Osteocyte (in vitro differentiated cells): Measurements from ENCODE around the gene SH3RF3. TPM values are rescaled to one million over a fixed set of nuclear protein-coding genes. Genes with fewer than 3 reads are reported as not detected.

Experiments used
- DNase-seq: peaks from one replicate; pipeline ENCODE4 v3.0.0; 2021; ENCODE audit warnings: mixed read lengths; ENCODE audit not compliant: unreplicated experiment; ENCODE audit errors: extremely low spot score
- H3K27ac Mint-ChIP-seq: one replicate; pipeline ENCODE4 v1.8.0; 2021; ENCODE audit warnings: mild to moderate bottlenecking, mixed read lengths; ENCODE audit not compliant: unreplicated experiment
- H3K27me3 Mint-ChIP-seq: one replicate; pipeline ENCODE4 v1.8.0; 2021; ENCODE audit warnings: mixed read lengths; ENCODE audit not compliant: unreplicated experiment
- H3K36me3 Mint-ChIP-seq: one replicate; pipeline ENCODE4 v1.8.0; 2021; ENCODE audit warnings: mixed read lengths; ENCODE audit not compliant: unreplicated experiment
- H3K4me1 Mint-ChIP-seq: one replicate; pipeline ENCODE4 v1.8.0; 2021; ENCODE audit warnings: mixed read lengths; ENCODE audit not compliant: unreplicated experiment
- H3K4me3 Mint-ChIP-seq: one replicate; pipeline ENCODE4 v1.8.0; 2021; ENCODE audit warnings: mild to moderate bottlenecking, moderate library complexity, mixed read lengths; ENCODE audit not compliant: unreplicated experiment
- H3K9me3 Mint-ChIP-seq: one replicate; pipeline ENCODE4 v1.8.0; 2021; ENCODE audit warnings: mixed read lengths; ENCODE audit not compliant: unreplicated experiment
- total RNA-seq: library from RNA; stranded (reverse); gene quantifications from 2 replicates; pipeline ENCODE4 v1.2.1, GENCODE V29; 2021
- TF ChIP-seq, protein P1 (sequence below): fragments of 200-600 bp; sonication (generic); IDR thresholded peaks from 2 replicates; pipeline ENCODE4 v1.5.0; 2021; ENCODE audit warnings: antibody characterized with exemption, mild to moderate bottlenecking, moderate library complexity

The SH3RF3 gene
- total RNA-seq, 1 donor from 2014 or later = 79.4 TPM

DNA sequence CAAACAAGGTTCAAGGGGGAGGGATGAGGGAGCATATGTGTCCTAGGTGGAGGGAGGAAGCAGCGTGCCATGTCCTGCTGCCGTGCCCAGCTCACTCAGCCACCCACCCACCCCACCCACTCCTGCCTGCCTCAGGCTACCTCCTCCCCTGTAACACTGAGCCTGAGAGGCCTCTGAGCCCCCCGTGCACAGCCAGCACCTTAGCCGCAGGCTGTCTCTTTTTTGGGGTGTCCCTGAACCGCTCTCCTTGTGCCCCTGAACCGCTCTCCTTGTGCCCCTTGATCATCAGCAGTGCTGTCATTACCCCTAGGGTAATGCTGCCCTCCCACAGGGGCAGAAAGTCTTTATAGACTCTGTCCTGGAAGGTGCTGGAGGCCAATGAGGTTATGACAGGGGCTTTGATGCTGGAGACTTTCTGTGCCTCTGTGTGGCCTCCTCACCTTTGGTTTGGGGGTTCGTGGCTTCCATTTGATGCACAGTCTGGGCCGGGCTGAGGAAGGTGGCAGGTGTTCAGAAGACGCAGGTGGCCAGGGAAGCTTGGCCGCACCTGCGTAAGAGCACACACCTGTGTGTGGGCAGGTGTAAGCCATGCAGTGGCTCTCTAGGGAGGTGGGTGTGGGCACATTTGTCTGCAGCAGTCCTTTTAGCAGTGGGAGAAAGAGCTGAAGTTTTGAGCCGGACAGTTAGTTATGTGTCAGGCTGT lies 344.8 kb downstream of the SH3RF3 start:
- TF ChIP-seq, protein P1, sequence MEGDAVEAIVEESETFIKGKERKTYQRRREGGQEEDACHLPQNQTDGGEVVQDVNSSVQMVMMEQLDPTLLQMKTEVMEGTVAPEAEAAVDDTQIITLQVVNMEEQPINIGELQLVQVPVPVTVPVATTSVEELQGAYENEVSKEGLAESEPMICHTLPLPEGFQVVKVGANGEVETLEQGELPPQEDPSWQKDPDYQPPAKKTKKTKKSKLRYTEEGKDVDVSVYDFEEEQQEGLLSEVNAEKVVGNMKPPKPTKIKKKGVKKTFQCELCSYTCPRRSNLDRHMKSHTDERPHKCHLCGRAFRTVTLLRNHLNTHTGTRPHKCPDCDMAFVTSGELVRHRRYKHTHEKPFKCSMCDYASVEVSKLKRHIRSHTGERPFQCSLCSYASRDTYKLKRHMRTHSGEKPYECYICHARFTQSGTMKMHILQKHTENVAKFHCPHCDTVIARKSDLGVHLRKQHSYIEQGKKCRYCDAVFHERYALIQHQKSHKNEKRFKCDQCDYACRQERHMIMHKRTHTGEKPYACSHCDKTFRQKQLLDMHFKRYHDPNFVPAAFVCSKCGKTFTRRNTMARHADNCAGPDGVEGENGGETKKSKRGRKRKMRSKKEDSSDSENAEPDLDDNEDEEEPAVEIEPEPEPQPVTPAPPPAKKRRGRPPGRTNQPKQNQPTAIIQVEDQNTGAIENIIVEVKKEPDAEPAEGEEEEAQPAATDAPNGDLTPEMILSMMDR = no peak
- no peaks in the 10 kb centered on the region for H3K27me3 Mint-ChIP-seq
- peaks cover 16% of the 10 kb centered on the region for H3K36me3 Mint-ChIP-seq
- no peaks in the 10 kb centered on the region for H3K9me3 Mint-ChIP-seq
- peak overlapping the region; percentile 69 for H3K27ac Mint-ChIP-seq
- H3K4me1 Mint-ChIP-seq = peaks cover 75% of the 10 kb centered on the region
- DNase-seq = no peak
- H3K4me3 Mint-ChIP-seq = no peak overlapping the region

DNA sequence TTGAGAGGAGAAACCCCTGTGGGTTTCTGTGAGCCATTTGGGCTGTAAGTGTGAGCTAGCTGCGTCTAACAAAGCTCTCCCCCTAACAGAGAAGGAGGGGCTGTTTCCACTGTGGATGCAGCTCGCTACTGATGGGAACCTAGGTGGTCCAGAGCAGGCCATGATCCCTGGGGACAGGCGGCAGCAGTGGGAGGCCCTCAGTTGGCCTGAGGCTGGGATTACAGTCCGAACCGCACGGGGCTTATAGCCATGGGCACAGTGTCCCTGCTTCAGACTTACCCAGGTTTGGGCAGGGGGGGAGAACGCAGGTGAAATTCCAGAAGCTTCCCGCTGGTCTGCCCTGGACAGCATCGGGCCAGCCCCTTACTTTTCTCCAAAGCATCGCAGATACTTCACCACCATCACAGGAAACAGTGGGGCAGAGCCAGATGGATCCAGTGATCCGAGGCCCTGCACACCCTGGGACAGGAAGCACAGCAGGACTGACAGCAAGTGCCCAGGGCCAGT lies 345.4 kb downstream of the SH3RF3 start:
- Mint-ChIP-seq H3K36me3 (peaks cover 16% of the 10 kb centered on the region), H3K9me3 (no peaks in the 10 kb centered on the region), H3K4me3 (no peak overlapping the region), H3K27ac (peak overlapping the region; percentile 69), H3K4me1 (peaks cover 70% of the 10 kb centered on the region), H3K27me3 (no peaks in the 10 kb centered on the region)
- TF ChIP-seq, protein P1 = no peak
- DNase-seq = no peak

DNA sequence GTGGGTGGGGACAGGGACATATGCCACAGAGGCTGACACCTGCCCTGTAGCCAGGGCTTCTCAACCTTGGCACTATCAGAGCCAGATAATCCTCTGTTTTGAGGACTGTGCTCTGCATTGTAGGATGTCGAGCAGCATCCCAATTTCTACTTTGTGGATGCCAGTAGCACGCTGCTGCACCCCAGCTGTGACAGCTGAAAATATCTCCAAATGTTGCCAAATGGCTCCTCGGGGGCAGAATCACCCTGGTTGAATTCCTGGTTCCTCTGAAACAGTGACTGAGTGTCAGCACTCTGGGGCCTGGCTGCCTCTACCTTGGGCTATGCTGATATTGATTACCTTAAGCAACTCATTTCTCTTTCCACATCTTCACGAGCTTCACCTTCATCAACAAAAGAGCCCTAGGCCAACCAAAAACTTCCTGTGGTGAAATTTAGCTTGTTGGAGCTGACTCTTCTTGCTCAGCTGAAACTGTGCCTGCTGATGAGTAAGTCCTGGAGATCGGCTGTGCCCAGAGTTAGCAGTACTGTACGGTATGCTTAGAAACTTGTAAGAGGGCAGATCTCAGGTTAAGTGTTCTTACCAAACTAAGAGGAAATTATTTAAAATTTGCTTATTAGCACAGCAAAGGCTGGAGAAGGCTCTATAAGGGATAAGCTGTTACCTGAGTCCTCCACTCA lies 346.7 kb downstream of the SH3RF3 start:
- Mint-ChIP-seq H3K4me1 (peaks cover 67% of the 10 kb centered on the region), H3K4me3 (no peak overlapping the region), H3K36me3 (peaks cover 26% of the 10 kb centered on the region), H3K9me3 (no peaks in the 10 kb centered on the region), H3K27me3 (no peaks in the 10 kb centered on the region), H3K27ac (peak overlapping the region; percentile 84)
- TF ChIP-seq, protein P1 = no peak
- no peak for DNase-seq

DNA sequence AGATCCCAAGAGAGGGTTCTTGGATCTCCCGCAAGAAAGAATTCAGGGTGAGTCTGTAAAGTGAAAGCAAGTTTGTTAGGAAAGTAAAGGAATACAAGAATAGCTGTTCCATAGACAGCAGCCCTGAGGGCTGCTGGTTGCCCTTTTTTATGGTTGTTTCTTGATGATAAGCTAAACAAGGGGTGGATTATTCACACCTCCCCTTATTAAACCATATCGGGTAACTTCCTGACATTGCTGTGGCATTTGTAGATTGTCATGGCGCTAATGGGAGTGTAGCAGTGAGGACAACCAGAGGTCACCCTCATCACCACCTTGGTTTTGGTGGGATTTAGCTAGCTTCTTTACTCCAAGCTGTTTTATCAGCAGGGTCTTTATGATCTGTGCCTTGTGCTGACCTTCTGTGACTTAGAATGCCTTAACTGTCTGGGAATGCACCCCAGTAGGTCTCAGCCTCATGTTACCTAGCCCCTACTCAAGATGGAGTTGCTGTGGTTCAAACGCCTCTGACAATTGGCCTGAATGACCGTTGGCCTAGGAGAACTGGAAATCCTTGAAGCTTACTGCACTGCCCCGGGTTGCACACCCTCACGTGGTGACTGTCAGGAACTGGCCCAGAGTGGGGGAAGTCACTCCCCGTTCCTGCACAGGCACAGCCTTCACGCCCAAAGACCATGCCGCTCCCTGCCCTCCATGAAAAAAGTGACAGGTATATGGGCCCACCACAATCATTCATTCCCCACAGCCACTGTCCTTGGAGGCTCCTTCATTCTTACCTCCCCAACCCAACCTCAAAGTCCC lies 347.8 kb downstream of the SH3RF3 start:
- no peak for DNase-seq
- Mint-ChIP-seq H3K9me3 (no peaks in the 10 kb centered on the region), H3K4me1 (peaks cover 59% of the 10 kb centered on the region), H3K27me3 (no peaks in the 10 kb centered on the region), H3K4me3 (no peak overlapping the region), H3K36me3 (peaks cover 29% of the 10 kb centered on the region), H3K27ac (peak overlapping the region; percentile 84)
- TF ChIP-seq, protein P1 = no peak
